Activated CD4-positive, alpha-beta T cell treated with anti-CD3 and anti-CD28 coated beads, Interleukin-2, amount 10 ng/mL, durations not matched to agents 24 days and 14 days (primary cell): ENCODE measurements around the gene ZNF175. TPM values are rescaled to one million over a fixed set of nuclear protein-coding genes. Genes with fewer than 3 reads are reported as not detected.

Source experiments
- DNase-seq: peaks from one replicate; pipeline ENCODE4 v3.0.0; 2022
- H3K27ac Mint-ChIP-seq: one replicate; pipeline ENCODE4 v1.8.0; 2022; ENCODE audit warnings: mild to moderate bottlenecking, mixed read lengths
- H3K27me3 Mint-ChIP-seq: one replicate; pipeline ENCODE4 v1.8.0; 2022; ENCODE audit warnings: mixed read lengths
- H3K36me3 Mint-ChIP-seq: one replicate; pipeline ENCODE4 v1.8.0; 2022; ENCODE audit warnings: low read depth, mild to moderate bottlenecking, mixed read lengths
- H3K4me1 Mint-ChIP-seq: one replicate; pipeline ENCODE4 v1.8.0; 2021; ENCODE audit warnings: mixed read lengths
- H3K4me3 Mint-ChIP-seq: one replicate; pipeline ENCODE4 v1.8.0; 2022; ENCODE audit warnings: mild to moderate bottlenecking, moderate library complexity, mixed read lengths
- H3K9me3 Mint-ChIP-seq: one replicate; pipeline ENCODE4 v1.8.0; 2021; ENCODE audit warnings: mixed read lengths
- intact Hi-C: fragments of 100-400 bp; cut with micrococcal nuclease; formaldehyde crosslinking; loops from one replicate; pipeline ENCODE4 v1.15.1; 2023
- total RNA-seq: library from RNA; stranded (reverse); gene quantifications from 2 replicates; pipeline ENCODE4 v1.2.3, GENCODE V29; 2022

The ZNF175 gene
- 8.5 and 10.2 TPM in 2 replicates for total RNA-seq

DNA sequence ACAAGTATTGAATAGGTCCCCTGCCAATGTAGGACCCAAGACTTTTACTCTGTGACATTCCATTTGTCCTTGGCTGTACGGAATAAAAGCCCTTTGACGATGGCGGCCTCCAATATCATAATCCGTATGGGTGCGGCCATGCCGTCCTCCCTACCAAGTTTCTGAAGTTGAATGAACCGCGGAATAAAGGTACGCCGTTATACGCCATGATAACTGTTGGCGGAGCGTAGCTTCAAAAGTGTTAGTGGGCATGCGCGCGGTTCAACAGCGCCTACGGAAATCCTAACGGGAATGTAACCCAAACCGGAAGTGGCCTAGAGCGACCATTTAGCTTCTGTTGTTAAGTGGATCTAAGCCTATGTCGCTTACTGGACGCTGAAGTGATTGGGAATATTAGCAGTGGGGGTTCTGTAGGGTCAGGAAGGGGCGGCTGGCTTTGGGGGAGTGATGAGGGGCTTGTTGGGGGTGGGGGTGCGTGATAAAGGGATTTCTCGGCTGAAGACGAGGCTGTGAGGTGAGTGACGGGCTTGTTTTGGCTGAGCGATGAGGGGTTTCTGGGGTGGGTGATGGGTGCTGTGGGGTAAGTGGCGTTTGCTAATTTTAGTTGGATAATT lies at the start of gene ZNF175:
ZNF175 (plus strand) TSS at position 322 of the 614 bp plus-strand sequence. CDS start 2,047 bp downstream, outside the sequence.
- peaks cover 24% of the 10 kb centered on the region for H3K36me3 Mint-ChIP-seq
- peaks cover 21% of the 10 kb centered on the region for H3K4me1 Mint-ChIP-seq
- H3K27me3 Mint-ChIP-seq: peaks cover 15% of the 10 kb centered on the region
- DNase-seq: peak; percentile 93
- peak within 1 kb of the TSS; percentile 92 for H3K4me3 Mint-ChIP-seq
- H3K9me3 Mint-ChIP-seq: peaks cover 18% of the 10 kb centered on the region
- H3K27ac Mint-ChIP-seq: peak within 1 kb of the TSS; percentile 84
- intact Hi-C loops: loop anchor here (1.0 kb wide), 1 partner anchor 23 kb away; no protein-coding TSS in a partner anchor

DNA sequence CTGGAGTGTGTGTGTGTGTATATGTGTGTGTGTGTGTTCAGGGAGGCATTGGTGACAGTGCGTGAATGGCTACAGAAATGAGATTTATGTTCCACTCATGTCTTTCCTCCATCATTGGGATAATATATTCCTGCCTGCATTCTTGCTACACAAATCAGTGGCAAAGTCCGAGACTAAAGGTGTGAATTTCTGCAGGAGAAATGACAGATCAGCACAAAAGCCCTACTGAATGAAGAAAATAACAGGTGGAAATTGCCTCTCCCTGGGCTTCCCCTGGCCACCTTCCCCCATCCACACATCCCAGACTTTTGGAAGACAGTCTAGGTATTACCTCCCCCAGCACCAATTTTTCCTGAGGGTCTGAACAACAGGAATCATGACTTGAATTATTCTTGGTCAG lies 49.7 kb upstream of the ZNF175 start:
- no peak for DNase-seq
- Mint-ChIP-seq H3K27ac (no peak overlapping the region), H3K9me3 (no peaks in the 10 kb centered on the region), H3K4me3 (no peak overlapping the region), H3K4me1 (peaks cover 12% of the 10 kb centered on the region), H3K36me3 (no peaks in the 10 kb centered on the region), H3K27me3 (peaks cover 22% of the 10 kb centered on the region)
- intact Hi-C loops: no loop called here

DNA sequence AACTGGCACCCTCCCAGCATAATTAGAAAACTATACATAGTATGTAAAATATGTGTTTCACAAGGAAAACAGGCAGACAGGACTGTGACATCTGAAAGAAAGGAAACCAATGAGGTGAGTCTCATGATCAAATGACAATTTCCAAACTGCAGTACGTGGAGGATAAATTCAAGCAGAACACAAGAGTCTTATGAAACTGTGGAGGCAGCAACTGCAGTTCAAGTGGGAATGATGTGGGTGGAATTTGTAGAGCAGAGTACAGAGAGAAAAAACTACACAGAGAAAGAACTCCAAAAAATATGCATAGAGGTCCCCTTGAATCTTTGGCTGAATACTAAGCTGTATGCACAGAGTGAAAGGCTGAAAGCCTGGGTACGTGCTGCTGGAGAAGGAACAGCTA lies 49.3 kb upstream of the ZNF175 start:
- Mint-ChIP-seq H3K27ac (no peak overlapping the region), H3K27me3 (peaks cover 22% of the 10 kb centered on the region), H3K9me3 (no peaks in the 10 kb centered on the region), H3K36me3 (no peaks in the 10 kb centered on the region), H3K4me1 (peaks cover 12% of the 10 kb centered on the region), H3K4me3 (no peak overlapping the region)
- intact Hi-C loops: no loop called here
- DNase-seq: no peak

DNA sequence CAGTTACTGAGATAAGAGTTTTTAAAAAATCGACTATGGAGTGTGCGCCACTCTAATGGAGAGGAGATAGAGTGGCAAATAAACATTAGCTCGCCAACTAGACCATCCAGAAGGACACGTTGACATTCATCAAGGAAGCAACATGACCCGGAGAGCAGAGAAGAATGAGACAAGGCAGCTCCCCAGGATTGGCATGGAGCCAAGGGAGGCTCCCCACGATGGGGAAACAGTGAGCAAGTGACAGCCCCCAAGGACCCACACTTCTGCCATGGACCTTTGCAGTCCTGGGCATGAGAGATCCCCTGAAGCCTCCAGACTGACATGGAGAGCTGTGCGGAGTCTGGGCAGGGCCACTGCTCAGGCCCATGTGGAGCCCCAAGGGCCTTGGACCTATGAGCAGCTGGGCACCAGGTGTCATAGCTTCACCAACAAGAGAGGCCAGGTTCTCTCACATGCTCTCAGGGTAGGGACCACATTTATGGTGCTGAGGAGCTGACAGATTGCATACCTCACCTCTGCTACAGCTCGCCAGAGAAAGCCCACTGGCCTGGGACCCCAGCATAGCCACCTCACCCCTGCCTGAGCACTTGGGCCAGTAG lies 46.3 kb upstream of the ZNF175 start:
- Mint-ChIP-seq H3K27ac (no peak overlapping the region), H3K4me3 (no peak overlapping the region), H3K4me1 (peaks cover 6% of the 10 kb centered on the region), H3K27me3 (peaks cover 27% of the 10 kb centered on the region), H3K9me3 (no peaks in the 10 kb centered on the region), H3K36me3 (no peaks in the 10 kb centered on the region)
- DNase-seq: no peak
- intact Hi-C loops: no loop called here

DNA sequence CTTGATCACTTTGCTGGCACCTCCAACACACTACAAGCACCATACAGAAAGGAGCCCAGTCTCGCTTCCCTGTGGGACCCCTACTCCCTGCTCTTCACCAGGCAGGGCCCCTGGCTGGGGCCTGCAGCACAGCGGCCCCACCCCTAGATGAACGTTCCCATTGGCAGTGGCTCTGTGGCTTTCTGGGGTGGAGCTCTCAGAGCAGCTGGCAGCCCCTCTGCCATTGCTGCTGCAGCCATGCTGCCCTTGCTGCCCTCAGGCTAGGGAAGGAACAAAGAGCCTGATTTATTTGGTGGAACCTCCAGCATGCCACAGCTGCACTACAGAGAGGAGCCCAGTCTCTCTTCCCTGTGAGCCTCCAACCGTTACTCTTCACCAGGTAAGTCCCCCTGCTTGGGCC lies 45.4 kb upstream of the ZNF175 start:
- Mint-ChIP-seq H3K27me3 (peaks cover 27% of the 10 kb centered on the region), H3K36me3 (no peaks in the 10 kb centered on the region), H3K9me3 (no peaks in the 10 kb centered on the region), H3K27ac (no peak overlapping the region), H3K4me3 (no peak overlapping the region), H3K4me1 (peaks cover 6% of the 10 kb centered on the region)
- DNase-seq: no peak
- intact Hi-C loops: no loop called here

DNA sequence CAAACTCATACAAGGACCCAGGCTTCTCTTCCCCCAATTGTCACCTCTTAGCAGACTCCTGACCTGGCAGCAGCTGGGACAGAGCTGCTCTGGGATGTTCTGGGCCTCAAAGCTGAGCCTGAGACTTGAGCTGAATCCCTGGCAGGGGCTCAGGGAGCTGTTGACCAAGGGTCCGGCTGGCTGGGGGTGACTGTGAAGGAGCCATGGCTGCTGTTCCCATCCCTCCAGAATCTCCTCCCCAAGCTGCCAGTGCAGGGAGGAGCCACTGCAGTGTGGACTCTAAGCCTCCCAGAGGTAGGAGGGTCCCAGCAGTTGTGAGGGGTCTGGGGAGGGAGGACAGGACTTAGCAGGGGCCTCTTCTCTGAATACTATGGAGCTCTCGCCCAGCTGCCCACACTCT lies 41.8 kb upstream of the ZNF175 start:
- Mint-ChIP-seq H3K9me3 (no peaks in the 10 kb centered on the region), H3K27ac (no peak overlapping the region), H3K36me3 (no peaks in the 10 kb centered on the region), H3K27me3 (peaks cover 37% of the 10 kb centered on the region), H3K4me1 (peaks cover 7% of the 10 kb centered on the region), H3K4me3 (no peak overlapping the region)
- intact Hi-C loops: no loop called here
- DNase-seq: no peak

DNA sequence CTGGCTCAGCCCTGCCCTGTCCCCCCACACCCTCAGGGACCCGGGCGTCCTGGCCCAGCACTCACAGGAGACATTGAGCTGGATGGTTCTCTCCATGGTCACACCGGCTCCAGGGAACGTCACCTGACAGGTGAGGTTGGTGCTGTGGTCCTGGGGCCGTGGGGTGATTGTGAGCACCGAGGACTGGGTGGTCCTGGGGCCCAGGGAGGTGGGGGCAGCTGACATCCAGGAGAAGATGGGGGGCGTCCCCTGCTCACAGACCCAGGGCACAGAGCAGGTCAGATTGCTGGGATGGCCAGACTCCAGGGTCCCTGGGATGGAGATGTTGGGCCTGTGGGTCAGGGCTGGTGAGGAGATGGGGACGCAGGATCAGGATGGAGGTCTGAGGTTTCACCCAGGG lies 40.5 kb upstream of the ZNF175 start:
- Mint-ChIP-seq H3K27me3 (peaks cover 47% of the 10 kb centered on the region), H3K27ac (no peak overlapping the region), H3K4me3 (no peak overlapping the region), H3K9me3 (peaks cover 2% of the 10 kb centered on the region), H3K36me3 (no peaks in the 10 kb centered on the region), H3K4me1 (peaks cover 7% of the 10 kb centered on the region)
- intact Hi-C loops: no loop called here
- DNase-seq: no peak

DNA sequence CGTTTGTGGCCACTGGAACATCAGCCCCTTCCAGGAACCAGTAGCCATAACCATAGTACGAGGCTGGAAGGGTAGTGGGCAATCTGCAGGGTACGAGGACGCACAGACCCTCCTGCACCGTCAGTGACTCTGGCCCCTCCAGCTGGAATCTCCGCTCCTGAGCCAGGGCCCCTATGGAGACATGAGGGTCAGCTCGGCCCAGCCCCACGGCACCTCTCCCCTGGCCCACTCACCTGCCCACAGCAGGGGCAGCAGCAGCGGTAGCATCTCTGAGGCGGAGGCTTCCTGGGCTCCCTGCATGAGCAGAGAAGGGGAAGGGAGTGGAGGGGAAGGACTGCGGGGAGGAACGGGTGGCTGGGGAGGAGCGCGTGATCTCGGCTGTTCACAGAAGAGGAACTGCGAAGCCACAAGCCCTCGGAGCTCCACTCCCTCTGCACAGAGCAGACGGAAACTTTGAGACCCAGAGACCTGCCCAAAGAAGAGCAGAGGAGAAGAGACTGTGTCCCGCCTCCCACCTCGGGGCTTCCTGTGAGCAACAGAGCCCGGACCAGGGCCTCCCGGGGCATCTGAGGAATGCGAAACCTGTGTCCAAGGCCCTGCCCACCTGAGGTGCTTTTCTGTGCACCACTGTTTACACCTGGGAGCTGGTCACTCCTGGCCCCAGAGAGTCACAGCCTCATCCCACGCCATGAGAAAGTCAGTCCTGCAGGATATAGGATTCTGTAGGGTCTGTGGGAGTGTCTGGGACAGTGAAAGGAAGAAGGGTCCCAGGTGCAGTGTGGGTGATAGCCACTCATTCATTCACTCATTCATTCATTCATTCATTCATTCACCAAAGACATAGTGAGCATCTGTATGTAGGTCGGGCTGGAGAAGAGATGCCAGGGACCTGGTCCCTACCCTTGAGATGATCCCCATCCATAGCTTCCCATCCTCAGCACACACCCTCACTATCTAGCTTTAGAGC lies 39.5 kb upstream of the ZNF175 start, which contains the start of gene SIGLEC6:
SIGLEC6 (minus strand) TSS at position 322 of the 967 bp plus-strand sequence; CDS start at position 300, 22 bp downstream.
- Mint-ChIP-seq H3K27me3 (peaks cover 51% of the 10 kb centered on the region), H3K27ac (no peak within 1 kb of the TSS), H3K4me1 (peaks cover 7% of the 10 kb centered on the region), H3K36me3 (no peaks in the 10 kb centered on the region), H3K4me3 (peak within 1 kb of the TSS; percentile 10), H3K9me3 (peaks cover 5% of the 10 kb centered on the region)
- intact Hi-C loops: no loop called here
- DNase-seq: peak; percentile 72

DNA sequence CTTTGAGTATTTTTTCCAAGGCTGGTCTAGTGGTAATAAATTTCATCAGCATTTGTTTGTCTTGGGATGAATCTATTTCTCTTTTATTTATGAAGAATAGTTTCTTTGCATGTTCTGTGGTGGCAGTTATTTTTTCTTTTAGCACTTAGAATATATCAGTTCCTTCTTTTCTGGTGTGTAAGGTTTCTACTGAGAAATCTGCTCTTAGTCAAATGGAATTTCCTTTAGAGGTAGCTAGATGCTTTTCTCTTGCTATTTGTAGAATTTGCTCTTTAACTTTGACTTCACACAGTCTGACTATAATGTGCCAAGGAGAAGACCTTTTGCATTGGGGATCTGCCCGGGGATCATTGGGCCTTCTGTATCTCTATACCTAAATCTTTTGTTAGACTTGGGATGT lies 35.5 kb upstream of the ZNF175 start:
- H3K4me1 Mint-ChIP-seq: peaks cover 7% of the 10 kb centered on the region
- H3K27me3 Mint-ChIP-seq: peaks cover 48% of the 10 kb centered on the region
- peaks cover 5% of the 10 kb centered on the region for H3K9me3 Mint-ChIP-seq
- intact Hi-C loops: no loop called here
- no peak overlapping the region for H3K27ac Mint-ChIP-seq
- no peaks in the 10 kb centered on the region for H3K36me3 Mint-ChIP-seq
- no peak for DNase-seq
- no peak overlapping the region for H3K4me3 Mint-ChIP-seq

DNA sequence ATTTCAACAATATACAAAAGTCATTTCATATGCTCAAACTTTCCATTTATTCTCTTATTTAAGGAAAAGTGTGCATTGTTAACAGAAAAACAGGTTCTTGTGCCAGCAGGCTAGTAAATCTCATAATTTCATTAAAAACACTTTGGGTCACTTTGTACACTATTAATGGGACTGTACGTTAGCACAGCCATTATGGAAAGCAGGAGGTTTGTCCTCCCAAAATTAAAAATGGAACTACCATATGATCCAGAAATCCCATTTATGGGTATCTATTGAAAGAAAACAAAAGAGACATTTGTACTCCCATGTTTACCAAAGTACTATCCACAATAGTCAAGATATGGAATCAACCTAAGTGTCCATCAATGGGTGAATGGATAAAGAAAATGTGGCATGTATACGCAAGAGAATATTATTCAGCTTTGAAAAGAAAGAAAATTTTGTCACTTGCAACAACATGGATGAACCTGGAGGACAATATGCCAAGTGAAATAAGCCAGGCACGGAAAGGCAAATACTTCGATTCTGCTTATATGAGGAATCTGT lies 31.2 kb upstream of the ZNF175 start:
- intact Hi-C loops: no loop called here
- Mint-ChIP-seq H3K4me1 (no peaks in the 10 kb centered on the region), H3K27ac (no peak overlapping the region), H3K4me3 (no peak overlapping the region), H3K36me3 (no peaks in the 10 kb centered on the region), H3K27me3 (peaks cover 33% of the 10 kb centered on the region), H3K9me3 (peaks cover 5% of the 10 kb centered on the region)
- DNase-seq: no peak

DNA sequence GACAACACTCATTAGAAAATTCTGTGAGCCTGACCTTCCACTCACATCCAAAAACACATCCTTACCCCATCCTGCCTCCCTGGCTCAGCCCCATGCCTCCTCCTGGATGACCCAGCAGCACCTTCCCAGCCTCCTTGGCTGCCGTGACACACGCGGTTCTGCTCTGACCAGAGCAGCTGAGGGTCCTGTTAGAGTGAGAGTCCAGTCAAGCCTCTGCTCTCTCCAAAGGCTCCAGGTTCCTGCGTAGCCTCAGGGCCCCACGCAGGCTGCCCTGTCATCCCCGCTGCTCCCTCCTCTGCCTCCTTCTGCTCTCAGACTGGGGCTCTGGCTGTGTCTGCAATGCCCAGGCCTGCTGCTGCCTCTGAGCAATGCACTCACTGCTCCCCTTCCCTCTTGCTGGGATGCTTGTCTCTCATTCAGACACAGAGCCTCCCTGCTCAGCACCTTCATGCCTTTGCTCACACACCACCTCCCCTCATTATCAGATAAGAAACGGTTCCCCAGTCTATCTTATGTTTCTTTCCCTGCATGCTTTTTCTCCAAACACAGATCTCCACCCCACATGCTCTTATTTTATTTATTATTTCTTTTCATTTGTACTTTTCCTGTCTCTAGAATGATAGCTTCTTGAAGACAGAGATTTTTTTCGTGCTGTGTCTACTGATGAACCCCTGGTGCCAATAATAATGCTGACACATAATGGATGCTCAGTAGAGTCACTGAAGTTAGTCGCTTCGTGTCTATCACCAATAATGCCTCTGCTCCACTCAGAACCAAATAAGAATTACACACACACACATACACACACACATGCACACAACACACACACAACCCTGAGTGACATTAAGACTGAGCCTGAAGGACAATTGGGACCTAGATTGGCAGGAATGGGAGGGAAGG lies 29.4 kb upstream of the ZNF175 start:
- no peak overlapping the region for H3K27ac Mint-ChIP-seq
- H3K9me3 Mint-ChIP-seq: no peaks in the 10 kb centered on the region
- DNase-seq: peak; percentile 42
- intact Hi-C loops: no loop called here
- no peaks in the 10 kb centered on the region for H3K36me3 Mint-ChIP-seq
- peaks cover 25% of the 10 kb centered on the region for H3K27me3 Mint-ChIP-seq
- peaks cover 5% of the 10 kb centered on the region for H3K4me1 Mint-ChIP-seq
- no peak overlapping the region for H3K4me3 Mint-ChIP-seq

DNA sequence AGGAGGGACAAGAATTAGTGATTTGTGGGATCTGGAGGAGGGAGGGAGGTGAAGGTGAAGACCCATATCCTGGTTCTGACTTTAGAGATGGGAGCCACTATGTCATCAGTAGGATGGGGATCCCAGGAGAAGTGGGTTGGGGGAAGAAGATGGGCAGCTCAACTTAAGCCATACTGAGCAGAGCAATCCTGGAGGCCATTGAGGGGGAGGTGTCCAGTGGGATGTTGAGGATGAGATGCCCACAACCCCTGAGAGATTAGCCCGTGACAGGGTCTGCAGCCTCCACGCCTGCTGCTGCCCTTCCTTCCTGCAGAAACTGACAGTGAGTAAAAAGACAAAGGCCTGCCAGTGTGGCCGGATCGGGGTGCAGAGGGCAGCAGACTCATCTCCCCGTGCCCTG lies 28.4 kb upstream of the ZNF175 start:
- Mint-ChIP-seq H3K27me3 (peaks cover 28% of the 10 kb centered on the region), H3K4me1 (peaks cover 14% of the 10 kb centered on the region), H3K4me3 (no peak overlapping the region), H3K36me3 (no peaks in the 10 kb centered on the region), H3K9me3 (no peaks in the 10 kb centered on the region), H3K27ac (peak overlapping the region; percentile 54)
- intact Hi-C loops: no loop called here
- DNase-seq: peak; percentile 32

DNA sequence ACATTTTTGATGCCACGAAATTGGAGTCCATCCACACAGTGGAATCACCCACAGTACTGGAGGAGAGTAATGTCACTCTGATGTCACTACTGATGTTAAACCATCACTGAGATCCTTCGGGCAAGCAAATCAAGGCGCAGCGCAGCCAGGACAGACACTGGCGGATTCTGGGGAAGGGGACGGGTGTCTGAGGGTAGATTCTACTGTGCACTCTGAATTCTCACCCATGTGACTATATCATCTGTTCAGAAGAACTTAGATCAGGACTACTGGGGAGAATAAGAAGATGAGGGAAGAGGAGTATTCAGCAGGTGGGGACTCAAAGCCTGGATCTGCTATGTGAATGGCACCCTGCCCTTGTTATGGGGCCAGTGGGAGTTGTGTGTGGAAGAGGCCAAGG lies 27.0 kb upstream of the ZNF175 start:
- intact Hi-C loops: no loop called here
- Mint-ChIP-seq H3K36me3 (no peaks in the 10 kb centered on the region), H3K4me3 (no peak overlapping the region), H3K4me1 (peaks cover 21% of the 10 kb centered on the region), H3K27me3 (peaks cover 32% of the 10 kb centered on the region), H3K9me3 (no peaks in the 10 kb centered on the region), H3K27ac (no peak overlapping the region)
- peak; percentile 36 for DNase-seq
